ENCODE data around the gene SLF1.

SLF1 gene

DNA sequence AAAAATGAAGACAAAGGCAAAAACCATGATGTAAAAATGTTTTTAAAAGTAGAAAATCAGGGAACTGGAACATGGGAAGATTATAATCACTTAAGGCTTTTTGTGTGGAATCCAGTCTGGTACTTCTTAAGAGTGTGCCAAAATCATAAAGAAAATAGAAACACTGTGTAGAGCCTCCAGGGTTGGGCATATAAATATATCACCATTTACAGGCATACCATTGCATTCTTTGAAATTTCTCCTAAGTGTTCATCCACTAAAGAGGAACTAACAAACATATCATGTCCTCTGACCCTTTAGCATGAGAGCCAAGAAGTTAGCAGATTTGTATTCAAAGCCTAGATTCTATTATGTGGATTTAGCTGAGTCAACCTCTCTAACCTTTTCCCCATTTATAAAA is 93.3 kb downstream of the SLF1 start:
- no peak for TF ChIP-seq EZH2 (optimal IDR thresholded peaks at IDR 0.05; ENCODE audit: low read depth, low read length)
- TF ChIP-seq EZH2phosphoT487 (IDR thresholded peaks at IDR 0.05; ENCODE audit: low read length): no peak
- Histone ChIP-seq H3K9ac (ENCODE audit: low read length) (no peak overlapping the region), H4K20me1 (ENCODE audit: insufficient read depth, low read length) (no peaks in the 10 kb centered on the region), H3K9me3 (replicated peaks; ENCODE audit: insufficient read depth, low read length) (no peaks in the 10 kb centered on the region), H3K9me2 (replicated peaks; ENCODE audit: insufficient read depth, low read length) (no peaks in the 10 kb centered on the region), H3K36me3 (replicated peaks; ENCODE audit: insufficient read depth, low read length) (no peaks in the 10 kb centered on the region), H3K4me3 (ENCODE audit: low read length) (no peak overlapping the region), H3K4me2 (ENCODE audit: low read depth, low read length) (no peak overlapping the region), H2AFZ (ENCODE audit: low read length) (no peak overlapping the region), H3K27ac (ENCODE audit: low read length) (no peak overlapping the region), H3K79me2 (ENCODE audit: low read length) (no peaks in the 10 kb centered on the region), H3K27me3 (replicated peaks; ENCODE audit: insufficient read depth, low read length) (no peaks in the 10 kb centered on the region), H3F3A (ENCODE audit: insufficient read depth, low read length) (peaks cover 12% of the 10 kb centered on the region), H3K4me1 (ENCODE audit: low read length) (peaks cover 15% of the 10 kb centered on the region)
- no peak for DNase-seq

- TF ChIP-seq, protein P1, sequence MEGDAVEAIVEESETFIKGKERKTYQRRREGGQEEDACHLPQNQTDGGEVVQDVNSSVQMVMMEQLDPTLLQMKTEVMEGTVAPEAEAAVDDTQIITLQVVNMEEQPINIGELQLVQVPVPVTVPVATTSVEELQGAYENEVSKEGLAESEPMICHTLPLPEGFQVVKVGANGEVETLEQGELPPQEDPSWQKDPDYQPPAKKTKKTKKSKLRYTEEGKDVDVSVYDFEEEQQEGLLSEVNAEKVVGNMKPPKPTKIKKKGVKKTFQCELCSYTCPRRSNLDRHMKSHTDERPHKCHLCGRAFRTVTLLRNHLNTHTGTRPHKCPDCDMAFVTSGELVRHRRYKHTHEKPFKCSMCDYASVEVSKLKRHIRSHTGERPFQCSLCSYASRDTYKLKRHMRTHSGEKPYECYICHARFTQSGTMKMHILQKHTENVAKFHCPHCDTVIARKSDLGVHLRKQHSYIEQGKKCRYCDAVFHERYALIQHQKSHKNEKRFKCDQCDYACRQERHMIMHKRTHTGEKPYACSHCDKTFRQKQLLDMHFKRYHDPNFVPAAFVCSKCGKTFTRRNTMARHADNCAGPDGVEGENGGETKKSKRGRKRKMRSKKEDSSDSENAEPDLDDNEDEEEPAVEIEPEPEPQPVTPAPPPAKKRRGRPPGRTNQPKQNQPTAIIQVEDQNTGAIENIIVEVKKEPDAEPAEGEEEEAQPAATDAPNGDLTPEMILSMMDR (IDR thresholded peaks at IDR 0.05; ENCODE audit: low read length): no peak
- TF ChIP-seq EZH2 (optimal IDR thresholded peaks at IDR 0.05; ENCODE audit: low read depth, low read length) (no peak), EZH2phosphoT487 (IDR thresholded peaks at IDR 0.05; ENCODE audit: low read length) (no peak)
- no peaks in the 10 kb centered on the region for H3F3A ChIP-seq (ENCODE audit: insufficient read depth, low read length)
- H3K9ac ChIP-seq (ENCODE audit: low read length): no peak overlapping the region
- no peaks in the 10 kb centered on the region for H3K9me2 ChIP-seq (replicated peaks; ENCODE audit: insufficient read depth, low read length)
- H3K27ac ChIP-seq (ENCODE audit: low read length): no peak overlapping the region
- no peak overlapping the region for H2AFZ ChIP-seq (ENCODE audit: low read length)
- H3K79me2 ChIP-seq (ENCODE audit: low read length): no peaks in the 10 kb centered on the region
- H3K4me1 ChIP-seq (ENCODE audit: low read length): peaks cover 1% of the 10 kb centered on the region; the same call in 1 of the 2 replicates
- H3K4me2 ChIP-seq (ENCODE audit: low read depth, low read length): no peak overlapping the region
- no peaks in the 10 kb centered on the region for H3K9me3 ChIP-seq (replicated peaks; ENCODE audit: insufficient read depth, low read length)
- no peak overlapping the region for H3K4me3 ChIP-seq (ENCODE audit: low read length)
- H3K27me3 ChIP-seq (replicated peaks; ENCODE audit: insufficient read depth, low read length): no peaks in the 10 kb centered on the region
- H4K20me1 ChIP-seq (ENCODE audit: insufficient read depth, low read length): no peaks in the 10 kb centered on the region
- DNase-seq: no peak
- H3K36me3 ChIP-seq (replicated peaks; ENCODE audit: insufficient read depth, low read length): no peaks in the 10 kb centered on the region
Observed at GRCh38 chr5:94715768-94716167, 97.3 kb downstream of the SLF1 start.

GRCh38 chr5:94725142-94725541 is 106.7 kb downstream of the SLF1 start:
- H3K27ac ChIP-seq (ENCODE audit: low read length): no peak overlapping the region
- H3K36me3 ChIP-seq (replicated peaks; ENCODE audit: insufficient read depth, low read length): no peaks in the 10 kb centered on the region
- H3K9ac ChIP-seq (ENCODE audit: low read length): no peak overlapping the region
- no peak overlapping the region for H2AFZ ChIP-seq (ENCODE audit: low read length)
- H3K4me1 ChIP-seq (ENCODE audit: low read length): peaks cover 22% of the 10 kb centered on the region
- no peak for DNase-seq
- H3F3A ChIP-seq (ENCODE audit: insufficient read depth, low read length): no peaks in the 10 kb centered on the region
- H3K27me3 ChIP-seq (replicated peaks; ENCODE audit: insufficient read depth, low read length): no peaks in the 10 kb centered on the region
- H3K4me3 ChIP-seq (ENCODE audit: low read length): no peak overlapping the region
- TF ChIP-seq EZH2 (optimal IDR thresholded peaks at IDR 0.05; ENCODE audit: low read depth, low read length) (no peak), EZH2phosphoT487 (IDR thresholded peaks at IDR 0.05; ENCODE audit: low read length) (no peak)
- TF ChIP-seq, protein P1 (IDR thresholded peaks at IDR 0.05; ENCODE audit: low read length): no peak
- H3K9me2 ChIP-seq (replicated peaks; ENCODE audit: insufficient read depth, low read length): no peaks in the 10 kb centered on the region
- no peak overlapping the region for H3K4me2 ChIP-seq (ENCODE audit: low read depth, low read length)
- no peaks in the 10 kb centered on the region for H3K79me2 ChIP-seq (ENCODE audit: low read length)
- H4K20me1 ChIP-seq (ENCODE audit: insufficient read depth, low read length): no peaks in the 10 kb centered on the region
- H3K9me3 ChIP-seq (replicated peaks; ENCODE audit: insufficient read depth, low read length): no peaks in the 10 kb centered on the region

- Histone ChIP-seq H3K4me3 (ENCODE audit: low read length) (no peak overlapping the region), H3K27ac (ENCODE audit: low read length) (no peak overlapping the region), H3K79me2 (ENCODE audit: low read length) (no peaks in the 10 kb centered on the region), H3K9ac (ENCODE audit: low read length) (no peak overlapping the region), H4K20me1 (ENCODE audit: insufficient read depth, low read length) (no peaks in the 10 kb centered on the region), H2AFZ (ENCODE audit: low read length) (no peak overlapping the region), H3K27me3 (replicated peaks; ENCODE audit: insufficient read depth, low read length) (no peaks in the 10 kb centered on the region), H3K36me3 (replicated peaks; ENCODE audit: insufficient read depth, low read length) (no peaks in the 10 kb centered on the region), H3F3A (ENCODE audit: insufficient read depth, low read length) (no peaks in the 10 kb centered on the region), H3K9me2 (replicated peaks; ENCODE audit: insufficient read depth, low read length) (no peaks in the 10 kb centered on the region), H3K9me3 (replicated peaks; ENCODE audit: insufficient read depth, low read length) (no peaks in the 10 kb centered on the region), H3K4me1 (ENCODE audit: low read length) (no peaks in the 10 kb centered on the region), H3K4me2 (ENCODE audit: low read depth, low read length) (no peak overlapping the region)
- no peak for DNase-seq
- TF ChIP-seq EZH2 (optimal IDR thresholded peaks at IDR 0.05; ENCODE audit: low read depth, low read length): no peak
- TF ChIP-seq, protein P1 (IDR thresholded peaks at IDR 0.05; ENCODE audit: low read length): no peak
- no peak for TF ChIP-seq EZH2phosphoT487 (IDR thresholded peaks at IDR 0.05; ENCODE audit: low read length)
Observed at GRCh38 chr5:94731471-94731870, 113.0 kb downstream of the SLF1 start.
